ENCODE data around the gene GNPTAB.

The GNPTAB gene

DNA sequence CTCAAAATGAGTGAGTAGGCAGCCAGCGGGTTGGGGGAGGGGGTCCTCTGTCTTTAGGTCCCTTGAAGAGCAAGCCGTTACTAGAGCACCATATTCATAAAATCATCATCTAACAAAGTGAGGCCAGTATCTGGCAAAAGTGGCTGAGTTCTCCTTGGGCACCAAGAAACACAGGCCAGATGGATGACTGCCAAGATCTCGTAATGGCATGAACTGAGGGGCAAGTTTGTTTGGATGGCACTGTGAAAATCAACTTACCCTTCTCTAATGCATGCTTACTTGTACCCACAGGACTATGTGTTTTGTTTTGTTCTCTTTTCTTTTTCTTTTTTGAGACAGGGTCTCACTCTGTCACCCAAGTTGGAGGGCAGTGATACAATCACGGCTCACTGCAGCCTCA, 41.6 kb downstream of the GNPTAB start:
- ATAC-seq (ENCODE audit: low read depth) (no peak), DNase-seq (ENCODE audit: low spot score) (no peak)
- H3K9me3 ChIP-seq (ENCODE audit: severe bottlenecking): no peaks in the 10 kb centered on the region
- H3K27me3 ChIP-seq (ENCODE audit: insufficient read depth, poor library complexity, severe bottlenecking): no peaks in the 10 kb centered on the region
- no peak overlapping the region for H3K4me3 ChIP-seq (ENCODE audit: severe bottlenecking)
- no peaks in the 10 kb centered on the region for H3K4me1 ChIP-seq (ENCODE audit: insufficient read depth, poor library complexity, severe bottlenecking)
- no peak overlapping the region for H3K27ac ChIP-seq (ENCODE audit: poor library complexity, severe bottlenecking)
- H3K36me3 ChIP-seq (ENCODE audit: low read depth): peaks cover 11% of the 10 kb centered on the region; the same call in 1 of the 2 replicates
- TF ChIP-seq, protein P1, sequence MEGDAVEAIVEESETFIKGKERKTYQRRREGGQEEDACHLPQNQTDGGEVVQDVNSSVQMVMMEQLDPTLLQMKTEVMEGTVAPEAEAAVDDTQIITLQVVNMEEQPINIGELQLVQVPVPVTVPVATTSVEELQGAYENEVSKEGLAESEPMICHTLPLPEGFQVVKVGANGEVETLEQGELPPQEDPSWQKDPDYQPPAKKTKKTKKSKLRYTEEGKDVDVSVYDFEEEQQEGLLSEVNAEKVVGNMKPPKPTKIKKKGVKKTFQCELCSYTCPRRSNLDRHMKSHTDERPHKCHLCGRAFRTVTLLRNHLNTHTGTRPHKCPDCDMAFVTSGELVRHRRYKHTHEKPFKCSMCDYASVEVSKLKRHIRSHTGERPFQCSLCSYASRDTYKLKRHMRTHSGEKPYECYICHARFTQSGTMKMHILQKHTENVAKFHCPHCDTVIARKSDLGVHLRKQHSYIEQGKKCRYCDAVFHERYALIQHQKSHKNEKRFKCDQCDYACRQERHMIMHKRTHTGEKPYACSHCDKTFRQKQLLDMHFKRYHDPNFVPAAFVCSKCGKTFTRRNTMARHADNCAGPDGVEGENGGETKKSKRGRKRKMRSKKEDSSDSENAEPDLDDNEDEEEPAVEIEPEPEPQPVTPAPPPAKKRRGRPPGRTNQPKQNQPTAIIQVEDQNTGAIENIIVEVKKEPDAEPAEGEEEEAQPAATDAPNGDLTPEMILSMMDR (IDR thresholded peaks at IDR 0.05; ENCODE audit: poor library complexity, severe bottlenecking): no peak

- no peaks in the 10 kb centered on the region for H3K9me3 ChIP-seq (ENCODE audit: severe bottlenecking)
- H3K4me3 ChIP-seq (ENCODE audit: severe bottlenecking): no peak overlapping the region
- TF ChIP-seq, protein P1 (IDR thresholded peaks at IDR 0.05; ENCODE audit: poor library complexity, severe bottlenecking): no peak
- peaks cover 11% of the 10 kb centered on the region; the same call in 1 of the 2 replicates for H3K36me3 ChIP-seq (ENCODE audit: low read depth)
- no peak for ATAC-seq (ENCODE audit: low read depth)
- no peaks in the 10 kb centered on the region for H3K27me3 ChIP-seq (ENCODE audit: insufficient read depth, poor library complexity, severe bottlenecking)
- no peaks in the 10 kb centered on the region for H3K4me1 ChIP-seq (ENCODE audit: insufficient read depth, poor library complexity, severe bottlenecking)
- H3K27ac ChIP-seq (ENCODE audit: poor library complexity, severe bottlenecking): no peak overlapping the region
- no peak for DNase-seq (ENCODE audit: low spot score)
These were observed 45.1 kb downstream of the GNPTAB start for GRCh38 chr12:101785671-101786070.

GRCh38 chr12:101784376-101784775, 46.4 kb downstream of the GNPTAB start:
- peaks cover 11% of the 10 kb centered on the region; the same call in 1 of the 2 replicates for H3K36me3 ChIP-seq (ENCODE audit: low read depth)
- no peak overlapping the region for H3K27ac ChIP-seq (ENCODE audit: poor library complexity, severe bottlenecking)
- no peak overlapping the region for H3K4me3 ChIP-seq (ENCODE audit: severe bottlenecking)
- H3K4me1 ChIP-seq (ENCODE audit: insufficient read depth, poor library complexity, severe bottlenecking): no peaks in the 10 kb centered on the region
- TF ChIP-seq, protein P1 (IDR thresholded peaks at IDR 0.05; ENCODE audit: poor library complexity, severe bottlenecking): no peak
- no peaks in the 10 kb centered on the region for H3K27me3 ChIP-seq (ENCODE audit: insufficient read depth, poor library complexity, severe bottlenecking)
- ATAC-seq (ENCODE audit: low read depth): no peak
- H3K9me3 ChIP-seq (ENCODE audit: severe bottlenecking): no peaks in the 10 kb centered on the region
- DNase-seq (ENCODE audit: low spot score): no peak

- H3K4me1 ChIP-seq (ENCODE audit: insufficient read depth, poor library complexity, severe bottlenecking): no peaks in the 10 kb centered on the region
These were observed 46.9 kb downstream of the GNPTAB start for GRCh38 chr12:101783838-101784237.

GRCh38 chr12:101783150-101783549, 47.6 kb downstream of the GNPTAB start:
- no peak overlapping the region for H3K27ac ChIP-seq (ENCODE audit: poor library complexity, severe bottlenecking)

More at GRCh38 chr12:101783838-101784237, 46.9 kb downstream of the GNPTAB start:
- no peak for ATAC-seq (ENCODE audit: low read depth)
- no peak overlapping the region for H3K4me3 ChIP-seq (ENCODE audit: severe bottlenecking)
- H3K27me3 ChIP-seq (ENCODE audit: insufficient read depth, poor library complexity, severe bottlenecking): no peaks in the 10 kb centered on the region
- no peak for DNase-seq (ENCODE audit: low spot score)
- H3K27ac ChIP-seq (ENCODE audit: poor library complexity, severe bottlenecking): no peak overlapping the region
- no peaks in the 10 kb centered on the region for H3K9me3 ChIP-seq (ENCODE audit: severe bottlenecking)
- peaks cover 8% of the 10 kb centered on the region; the same call in 1 of the 2 replicates for H3K36me3 ChIP-seq (ENCODE audit: low read depth)
- TF ChIP-seq, protein P1 (IDR thresholded peaks at IDR 0.05; ENCODE audit: poor library complexity, severe bottlenecking): no peak

More at GRCh38 chr12:101783150-101783549, 47.6 kb downstream of the GNPTAB start:
- ATAC-seq (ENCODE audit: low read depth) (no peak), DNase-seq (ENCODE audit: low spot score) (no peak)
- no peaks in the 10 kb centered on the region for H3K4me1 ChIP-seq (ENCODE audit: insufficient read depth, poor library complexity, severe bottlenecking)
- no peaks in the 10 kb centered on the region for H3K9me3 ChIP-seq (ENCODE audit: severe bottlenecking)
- no peak overlapping the region for H3K4me3 ChIP-seq (ENCODE audit: severe bottlenecking)
- H3K27me3 ChIP-seq (ENCODE audit: insufficient read depth, poor library complexity, severe bottlenecking): no peaks in the 10 kb centered on the region
- TF ChIP-seq, protein P1 (IDR thresholded peaks at IDR 0.05; ENCODE audit: poor library complexity, severe bottlenecking): no peak
- peaks cover 9% of the 10 kb centered on the region; the same call in 1 of the 2 replicates for H3K36me3 ChIP-seq (ENCODE audit: low read depth)
